NCI-H2196 treated with DMSO at 0.1 percent for 48 hours (cell line): ENCODE results near the gene ORM1.
"Not testable (repeated sequence)": the region's sequence is repeated elsewhere in the genome, so short reads cannot be mapped to it uniquely, and the experiment has no call there.

Experiments
- DNase-seq: peaks from one replicate; lab custom pipeline; 2025; ENCODE audit not compliant: unreplicated experiment; lab: John Stamatoyannopoulos, UW

ORM1 gene

DNA sequence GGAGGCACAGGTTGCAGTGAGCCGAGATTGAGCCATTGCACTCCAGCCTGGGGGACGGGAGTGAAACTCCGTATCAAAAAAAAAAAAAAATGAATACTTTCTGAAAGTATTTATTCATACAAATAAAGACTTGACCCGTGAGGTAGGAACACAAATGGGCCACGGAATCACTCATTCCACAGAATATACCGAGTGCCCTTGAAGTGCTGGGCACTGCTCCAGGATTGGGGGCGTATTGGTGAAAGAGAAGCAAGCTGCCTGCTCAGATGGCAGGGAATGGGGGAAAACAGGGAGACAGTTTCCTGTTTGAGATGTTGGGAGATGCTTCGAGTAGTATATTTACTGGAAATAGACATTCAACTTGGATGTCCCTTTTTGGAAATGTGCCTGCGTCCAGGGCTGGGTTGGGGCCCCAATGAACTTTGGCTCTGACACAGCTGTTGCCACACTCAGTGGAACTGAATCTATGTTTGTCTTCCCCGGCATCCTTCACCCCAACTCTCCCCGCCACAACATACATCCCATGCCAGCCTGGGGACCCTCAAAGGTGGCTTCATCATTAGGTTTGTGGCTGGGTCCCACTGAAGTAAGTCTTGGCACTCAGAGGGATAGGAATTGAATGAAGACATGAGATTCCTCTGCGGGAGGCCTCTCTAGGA is 609 bp upstream of the ORM1 start:
- not testable (repeated sequence) for DNase-seq

DNA sequence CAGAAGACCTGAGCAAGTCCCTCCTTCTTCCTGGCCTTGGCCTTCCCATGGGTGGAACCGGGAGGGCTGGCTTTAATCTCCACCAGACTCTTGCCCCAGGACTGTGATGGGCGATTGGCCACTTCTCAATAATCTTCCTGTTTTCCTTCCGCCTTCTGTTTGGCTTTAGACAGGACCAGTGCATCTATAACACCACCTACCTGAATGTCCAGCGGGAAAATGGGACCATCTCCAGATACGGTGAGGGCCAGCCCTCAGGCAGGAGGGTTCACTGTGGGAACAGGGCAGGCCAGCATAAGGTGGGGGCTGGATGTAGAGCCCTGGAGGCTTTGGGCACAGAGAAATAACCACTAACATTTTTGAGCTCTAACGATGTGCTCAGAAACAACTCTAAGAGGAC is 951 bp downstream of the ORM1 start:
- DNase-seq: not testable (repeated sequence)

DNA sequence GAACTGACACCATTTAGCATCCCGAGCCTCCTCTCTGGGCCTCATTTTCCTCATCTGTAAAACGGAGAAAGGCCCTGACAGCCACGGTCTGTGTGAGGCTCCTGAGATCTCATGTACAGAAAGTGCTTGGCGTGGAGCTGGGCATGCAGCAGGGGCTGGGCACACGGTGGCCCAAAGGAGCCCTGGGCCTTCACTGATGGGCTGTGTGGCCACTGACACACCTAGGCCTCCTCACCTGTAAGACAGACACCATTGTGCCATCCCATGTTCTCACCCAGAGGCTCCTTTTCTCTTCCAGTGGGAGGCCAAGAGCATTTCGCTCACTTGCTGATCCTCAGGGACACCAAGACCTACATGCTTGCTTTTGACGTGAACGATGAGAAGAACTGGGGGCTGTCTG is 1.6 kb downstream of the ORM1 start:
- no peak for DNase-seq

DNA sequence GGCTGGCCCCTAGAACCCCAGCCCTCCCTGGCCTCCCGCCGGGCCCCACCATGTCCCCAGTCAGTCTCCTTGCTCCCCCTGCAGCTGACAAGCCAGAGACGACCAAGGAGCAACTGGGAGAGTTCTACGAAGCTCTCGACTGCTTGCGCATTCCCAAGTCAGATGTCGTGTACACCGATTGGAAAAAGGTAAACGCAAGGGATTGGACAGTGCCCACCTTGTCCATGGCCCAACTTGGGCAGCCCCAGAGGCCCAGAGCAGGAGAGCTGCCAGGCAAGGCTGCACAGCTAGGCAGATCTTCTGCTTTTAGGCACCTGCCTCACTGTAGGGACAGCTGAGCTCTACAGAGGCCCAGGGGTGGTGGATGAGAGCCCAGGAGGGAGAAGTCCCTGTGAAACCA is 2.1 kb downstream of the ORM1 start:
- DNase-seq: not testable (repeated sequence)

DNA sequence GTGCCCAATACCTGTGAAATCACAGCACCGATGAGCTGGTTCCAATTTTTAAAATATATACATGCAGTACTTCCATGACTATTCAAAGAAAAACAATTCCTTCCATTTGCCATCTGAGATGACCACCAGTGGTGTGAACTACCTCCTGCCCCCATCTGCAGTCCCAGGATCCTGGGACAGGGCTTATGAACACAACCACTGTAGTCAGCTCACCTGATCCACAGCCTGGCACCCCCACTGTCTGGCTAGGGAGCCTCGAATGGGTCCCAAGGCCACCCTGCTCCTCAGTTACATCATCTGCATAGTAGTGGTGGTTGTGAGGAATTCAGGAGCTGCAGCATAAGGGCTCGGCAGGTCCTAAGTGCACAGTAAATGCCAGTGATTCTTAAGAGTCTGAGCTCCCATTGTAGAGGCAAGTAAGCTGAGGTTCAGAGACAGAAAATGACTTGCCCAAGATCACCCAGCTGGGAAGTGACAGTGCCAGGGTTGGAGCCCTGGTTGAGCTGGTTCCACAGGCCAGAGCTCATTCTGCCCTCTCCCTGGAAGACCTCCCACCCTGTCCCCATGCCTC is 2.9 kb downstream of the ORM1 start:
- not testable (repeated sequence) for DNase-seq

DNA sequence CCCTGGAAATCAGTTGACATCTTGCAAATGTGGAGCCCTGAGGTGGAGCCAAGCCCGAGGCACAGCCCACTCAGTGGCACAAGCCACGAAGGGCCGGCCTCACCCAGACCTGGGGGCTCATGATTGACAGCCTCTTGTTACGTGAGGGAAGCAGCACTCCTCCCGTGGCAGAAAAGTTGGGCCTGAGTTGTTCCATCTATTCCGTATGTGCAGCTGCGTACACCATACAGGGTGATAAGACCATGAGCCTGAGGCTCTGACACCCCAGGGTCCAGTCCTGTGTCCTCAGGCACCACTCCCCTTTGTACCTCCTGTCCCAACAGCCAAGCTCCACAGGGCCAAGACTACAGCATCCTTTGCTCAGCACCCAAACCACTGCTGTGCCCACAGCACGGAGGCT is 4.9 kb downstream of the ORM1 start:
- no peak for DNase-seq

DNA sequence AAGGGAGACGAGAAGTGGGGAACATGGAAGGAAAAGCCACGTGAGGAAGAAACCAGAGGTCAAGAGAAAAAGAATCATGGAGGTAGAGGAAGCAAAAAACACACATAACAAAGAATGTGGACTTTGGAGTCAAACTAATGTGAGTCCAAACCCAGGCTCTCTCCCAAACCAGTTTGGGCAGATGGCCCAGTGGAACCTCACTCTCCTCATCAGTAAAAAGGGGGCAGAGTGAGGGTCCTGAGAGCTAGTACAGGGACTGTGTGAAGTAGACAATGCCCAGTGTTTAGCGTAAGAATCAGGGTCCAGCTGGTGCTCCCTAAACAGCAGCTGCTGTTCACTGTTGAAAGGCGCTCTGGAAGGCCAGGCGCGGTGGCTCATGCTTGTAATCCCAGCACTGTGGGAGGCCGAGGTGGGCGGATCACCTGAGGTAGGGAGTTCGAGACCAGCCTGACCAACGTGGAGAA is 5.5 kb downstream of the ORM1 start:
- DNase-seq: not testable (repeated sequence)

DNA sequence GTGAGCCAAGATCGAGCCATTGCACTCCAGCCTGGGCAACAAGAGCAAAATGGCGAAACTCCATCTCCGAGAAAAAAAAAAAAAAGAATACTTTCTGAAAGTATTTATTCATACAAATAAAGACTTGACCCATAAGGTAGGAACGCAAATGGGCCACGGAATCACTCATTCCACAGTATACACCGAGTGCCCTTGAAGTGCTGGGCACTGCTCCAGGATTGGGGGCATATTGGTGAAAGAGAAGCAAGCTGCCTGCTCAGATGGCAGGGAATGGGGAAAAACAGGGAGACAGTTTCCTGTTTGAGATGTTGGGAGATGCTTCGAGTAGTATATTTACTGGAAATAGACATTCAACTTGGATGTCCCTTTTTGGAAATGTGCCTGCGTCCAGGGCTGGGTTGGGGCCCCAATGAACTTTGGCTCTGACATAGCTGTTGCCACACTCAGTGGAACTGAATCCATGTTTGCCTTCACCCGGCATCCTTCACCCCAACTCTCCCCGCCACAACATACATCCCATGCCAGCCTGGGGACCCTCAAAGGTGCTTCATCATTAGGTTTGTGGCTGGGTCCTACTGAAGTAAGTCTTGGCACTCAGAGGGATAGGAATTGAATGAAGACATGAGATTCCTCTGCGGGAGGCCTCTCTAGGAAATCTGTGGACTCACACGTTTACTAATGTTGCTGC is 6.2 kb downstream of the ORM1 start:
- not testable (repeated sequence) for DNase-seq

DNA sequence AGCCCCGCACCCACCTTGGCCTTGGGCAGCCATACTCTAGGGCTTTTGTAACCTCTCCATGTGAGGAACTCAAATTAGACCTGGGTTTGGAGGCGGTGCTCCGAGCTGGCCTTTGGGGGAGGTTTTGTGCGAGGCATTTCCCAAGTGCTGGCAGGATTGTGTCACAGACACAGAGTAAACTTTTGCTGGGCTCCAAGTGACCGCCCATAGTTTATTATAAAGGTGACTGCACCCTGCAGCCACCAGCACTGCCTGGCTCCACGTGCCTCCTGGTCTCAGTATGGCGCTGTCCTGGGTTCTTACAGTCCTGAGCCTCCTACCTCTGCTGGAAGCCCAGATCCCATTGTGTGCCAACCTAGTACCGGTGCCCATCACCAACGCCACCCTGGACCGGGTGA is 6.7 kb downstream of the ORM1 start, which contains the start of gene ORM2:
Gene ORM2, plus strand, starts transcription at position 245 of the 398 bp plus-strand sequence. Its CDS starts 36 bp downstream, at position 281.
- not testable (repeated sequence) for DNase-seq

DNA sequence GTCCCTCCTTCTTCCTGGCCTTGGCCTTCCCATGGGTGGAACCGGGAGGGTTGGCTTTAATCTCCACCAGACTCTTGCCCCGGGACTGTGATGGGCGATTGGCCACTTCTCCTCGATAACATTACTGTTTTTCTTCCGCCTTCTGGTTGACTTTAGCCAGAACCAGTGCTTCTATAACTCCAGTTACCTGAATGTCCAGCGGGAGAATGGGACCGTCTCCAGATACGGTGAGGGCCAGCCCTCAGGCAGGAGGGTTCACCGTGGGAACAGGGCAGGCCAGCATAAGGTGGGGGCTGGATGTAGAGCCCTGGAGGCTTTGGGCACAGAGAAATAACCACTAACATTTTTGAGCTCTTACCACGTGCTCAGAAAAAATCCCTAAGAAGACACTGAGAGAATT is 7.7 kb downstream of the ORM1 start:
- DNase-seq: no peak

DNA sequence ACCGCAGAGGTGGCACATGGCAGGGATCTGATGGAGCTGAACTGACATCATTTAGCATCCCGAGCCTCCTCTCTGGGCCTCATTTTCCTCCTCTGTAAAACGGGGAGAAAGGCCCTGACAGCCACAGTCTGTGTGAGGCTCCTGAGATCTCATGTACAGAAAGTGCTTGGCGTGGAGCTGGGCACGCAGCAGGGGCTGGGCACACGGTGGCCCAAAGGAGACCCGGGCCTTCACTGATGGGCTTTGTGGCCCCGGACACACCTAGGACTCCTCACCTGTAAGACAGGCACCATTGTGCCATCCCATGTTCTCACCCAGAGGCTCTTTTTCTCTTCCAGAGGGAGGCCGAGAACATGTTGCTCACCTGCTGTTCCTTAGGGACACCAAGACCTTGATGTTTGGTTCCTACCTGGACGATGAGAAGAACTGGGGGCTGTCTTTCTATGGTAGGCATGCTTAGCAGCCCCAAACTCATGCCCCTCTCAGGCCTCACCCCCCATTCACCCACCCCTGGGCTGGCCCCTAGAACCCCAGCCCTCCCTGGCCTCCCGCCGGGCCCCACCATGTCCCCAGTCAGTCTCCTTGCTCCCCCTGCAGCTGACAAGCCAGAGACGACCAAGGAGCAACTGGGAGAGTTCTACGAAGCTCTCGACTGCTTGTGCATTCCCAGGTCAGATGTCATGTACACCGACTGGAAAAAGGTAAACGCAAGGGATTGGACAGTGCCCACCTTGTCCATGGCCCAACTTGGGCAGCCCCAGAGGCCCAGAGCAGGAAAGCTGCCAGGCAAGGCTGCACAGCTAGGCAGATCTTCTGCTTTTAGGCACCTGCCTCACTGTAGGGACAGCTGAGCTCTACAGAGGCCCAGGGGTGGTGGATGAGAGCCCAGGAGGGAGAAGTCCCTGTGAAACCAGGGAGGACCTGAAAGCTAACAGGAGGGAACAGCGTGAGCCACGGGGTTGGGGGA is 8.6 kb downstream of the ORM1 start:
- DNase-seq: not testable (repeated sequence)

DNA sequence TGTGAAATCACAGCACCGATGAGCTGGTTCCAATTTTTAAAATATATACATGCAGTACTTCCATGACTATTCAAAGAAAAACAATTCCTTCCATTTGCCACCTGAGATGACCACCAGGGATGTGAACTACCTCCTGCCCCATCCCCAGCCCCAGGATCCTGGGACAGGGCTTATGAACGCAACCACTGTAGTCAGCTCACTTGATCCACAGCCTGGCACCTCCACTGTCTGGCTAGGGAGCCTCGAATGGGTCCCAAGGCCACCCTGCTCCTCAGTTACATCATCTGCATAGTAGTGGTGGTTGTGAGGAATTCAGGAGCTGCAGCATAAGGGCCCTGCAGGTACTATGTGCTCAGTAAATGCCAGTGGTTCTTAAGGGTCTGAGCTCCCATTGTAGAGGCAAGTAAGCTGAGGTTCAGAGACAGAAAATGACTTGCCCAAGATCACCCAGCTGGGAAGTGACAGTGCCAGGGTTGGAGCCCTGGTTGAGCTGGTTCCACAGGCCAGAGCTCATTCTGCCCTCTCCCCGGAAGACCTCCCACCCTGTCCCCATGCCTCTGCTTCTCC is 9.7 kb downstream of the ORM1 start:
- not testable (repeated sequence) for DNase-seq

DNA sequence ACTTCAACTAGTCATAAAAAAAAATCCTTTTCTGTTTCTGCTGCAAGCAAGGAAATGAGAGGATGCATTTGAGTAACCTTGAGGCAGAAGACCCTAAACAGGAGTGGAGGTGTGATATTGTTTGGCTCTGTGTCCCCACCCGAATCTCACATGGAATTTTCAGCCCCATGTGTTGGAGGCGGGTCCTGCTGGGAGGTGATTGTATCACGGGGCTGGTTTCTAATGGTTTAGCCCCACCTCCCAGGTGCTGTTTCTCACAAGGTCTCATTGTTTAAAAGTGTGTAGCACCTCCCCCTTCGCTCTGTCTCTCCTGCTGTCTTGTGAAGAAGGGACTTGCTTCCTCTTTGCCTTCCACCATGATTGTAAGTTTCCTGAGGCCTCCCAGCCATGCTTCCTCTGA is 10.8 kb downstream of the ORM1 start:
- not testable (repeated sequence) for DNase-seq

DNA sequence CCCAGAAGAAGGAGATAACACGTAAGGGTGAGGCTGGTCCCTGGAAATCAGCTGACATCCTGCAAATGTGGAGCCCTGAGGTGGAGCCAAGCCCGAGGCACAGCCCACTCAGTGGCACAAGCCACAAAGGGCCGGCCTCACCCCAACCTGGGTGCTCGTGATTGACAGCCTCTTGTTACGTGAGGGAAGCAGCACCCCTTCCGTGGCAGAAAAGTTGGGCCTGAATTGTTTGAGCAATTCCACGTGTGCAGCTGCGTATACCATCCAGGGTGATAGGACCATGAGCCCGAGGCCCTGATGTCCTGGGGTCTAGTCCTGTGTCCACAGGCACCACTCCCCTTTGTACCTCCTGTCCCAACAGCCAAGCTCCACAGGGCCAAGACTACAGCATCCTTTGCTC is 11.6 kb downstream of the ORM1 start:
- DNase-seq: no peak

DNA sequence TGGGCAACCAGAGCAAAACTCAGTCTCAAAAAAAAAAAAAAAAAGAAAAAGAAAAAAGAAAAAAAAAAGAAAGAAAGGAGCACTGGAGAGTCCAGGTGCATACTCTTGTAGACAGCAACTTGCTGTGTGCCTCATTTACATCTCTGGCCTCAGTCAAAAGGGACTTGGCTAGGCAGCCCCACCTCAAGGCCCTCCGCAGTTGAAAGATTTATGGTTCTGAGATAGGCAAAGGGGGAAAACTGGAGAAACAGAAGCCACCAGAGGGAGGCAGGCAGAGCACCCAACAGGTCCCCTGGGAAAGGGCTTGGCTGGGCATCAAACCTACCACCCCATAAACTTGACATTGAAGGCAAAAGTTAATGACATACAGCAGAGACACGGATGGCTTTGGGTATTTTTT is 12.8 kb downstream of the ORM1 start:
- DNase-seq: no peak

DNA sequence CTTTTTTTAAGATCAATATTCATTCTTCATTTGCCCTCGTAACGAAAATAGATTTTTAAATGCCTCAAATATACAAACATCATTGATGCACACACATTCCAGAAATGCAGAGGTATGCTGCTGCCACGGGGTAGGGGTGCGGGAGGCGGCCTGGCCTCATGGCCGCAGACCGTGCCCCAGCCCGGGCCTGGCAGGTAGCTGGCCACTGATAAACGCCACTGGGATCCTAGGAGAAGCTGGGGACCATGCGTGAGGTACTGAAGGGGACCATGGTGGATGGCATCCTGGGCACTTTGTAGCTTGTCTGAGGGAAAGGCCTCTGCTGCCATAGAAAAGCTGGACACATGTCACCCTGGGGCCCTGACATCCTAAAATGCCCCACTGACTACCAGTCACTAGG is 13.3 kb downstream of the ORM1 start:
- DNase-seq: no peak

DNA sequence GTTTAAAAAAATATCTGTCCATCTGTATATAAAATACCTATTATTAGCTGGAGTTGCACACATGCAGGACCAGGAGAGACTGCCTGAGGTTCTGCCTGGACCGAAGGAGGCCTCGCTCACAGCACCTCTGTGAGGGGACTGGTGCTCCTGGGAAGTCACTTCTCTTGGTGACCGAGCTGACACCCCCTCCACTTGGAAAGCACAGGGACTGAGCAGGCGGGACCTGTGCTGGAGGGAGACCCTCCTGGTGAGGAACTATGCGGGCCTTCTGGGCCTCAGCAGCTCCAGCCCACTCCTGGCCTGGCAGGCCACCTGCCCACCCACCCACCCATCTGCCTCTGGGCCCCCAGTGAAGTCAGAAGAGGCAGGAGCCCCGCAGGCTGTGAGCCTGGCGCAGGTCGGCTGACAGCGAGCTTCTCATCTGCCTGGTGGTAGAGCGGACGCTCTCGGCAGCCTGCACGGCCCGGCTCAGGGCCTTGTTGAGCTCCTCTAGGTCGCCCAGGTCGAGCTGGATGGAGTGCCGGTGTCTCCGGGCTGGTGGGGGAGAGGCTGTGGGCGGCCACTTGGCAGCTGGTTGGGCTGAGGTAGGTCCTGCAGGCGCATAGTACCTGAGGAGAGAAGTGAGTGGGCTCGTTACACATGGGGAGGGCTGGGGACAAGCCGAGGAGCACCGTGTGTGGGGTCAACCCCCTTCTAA is 13.9 kb downstream of the ORM1 start:
- no peak for DNase-seq

DNA sequence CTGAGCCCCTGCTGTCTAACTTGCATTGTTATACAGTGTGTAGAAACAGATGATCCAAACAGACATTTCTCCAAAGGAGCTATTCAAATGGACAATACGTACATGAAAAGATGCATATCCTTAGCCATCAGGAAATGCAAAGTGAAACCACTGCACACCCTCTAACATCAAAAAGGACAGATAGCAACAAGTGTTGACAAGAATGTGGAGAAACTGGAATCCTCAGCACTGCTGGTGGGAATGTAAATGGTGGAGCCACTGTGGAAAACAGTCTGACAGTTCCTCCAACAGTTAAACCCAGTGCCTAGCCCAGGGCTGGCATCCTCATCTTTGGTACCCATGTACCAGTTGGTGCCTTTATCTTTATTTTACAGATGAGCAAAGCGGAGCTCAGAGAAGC is 15.3 kb downstream of the ORM1 start:
- no peak for DNase-seq

DNA sequence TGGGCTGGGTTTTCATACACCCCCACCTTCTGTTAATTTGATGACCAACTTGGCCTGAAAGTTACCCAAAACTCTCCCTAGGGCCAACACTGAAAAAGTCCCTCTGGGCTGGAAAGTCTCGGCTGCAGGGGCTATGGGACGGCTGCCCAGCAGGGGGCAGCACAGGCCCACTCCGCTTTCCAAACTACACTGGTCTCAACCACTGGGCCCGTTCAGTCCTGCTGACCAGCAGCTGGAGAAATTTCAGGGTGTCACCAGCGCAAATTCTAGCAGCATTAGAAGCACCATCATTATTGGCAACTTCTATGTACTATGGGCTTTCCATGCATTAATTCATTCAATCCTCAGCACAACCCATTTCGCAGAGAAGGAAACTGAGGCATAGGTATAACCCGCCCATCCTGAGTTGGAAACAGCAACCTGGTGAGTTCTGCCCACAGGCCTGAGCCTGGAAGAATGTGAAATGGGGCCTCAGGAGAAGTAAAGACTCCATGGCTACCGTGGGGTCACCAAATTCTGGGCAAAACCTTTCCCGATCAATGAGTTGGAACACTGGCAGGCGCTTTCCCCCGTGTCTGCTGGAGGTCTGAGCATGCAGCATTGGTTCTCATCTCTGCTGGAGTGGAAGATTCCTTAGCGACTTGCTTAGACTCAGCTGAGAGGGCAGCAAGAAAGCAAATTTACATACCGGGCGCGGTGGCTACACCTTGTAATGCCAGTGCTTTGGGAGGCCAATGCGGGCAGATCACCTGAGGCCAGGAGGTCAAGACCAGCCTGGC is 16.4 kb downstream of the ORM1 start:
- DNase-seq: no peak
